Right ventricle myocardium inferior (tissue), 1 donor: Measurements from ENCODE around the gene DGKB. TPM values are rescaled to one million over a fixed set of nuclear protein-coding genes. Genes with fewer than 3 reads are reported as not detected.
A peak's percentile ranks its signal among the peaks of the same experiment; 100 is the strongest.

ENCODE experiments used
- ATAC-seq: fragments of 200-7000 bp; cut with Tn5 transposase; one replicate; pipeline ENCODE4 v1.9.1; 2020; ENCODE audit warnings: mild to moderate bottlenecking, moderate library complexity
- DNase-seq: peaks from one replicate; pipeline ENCODE4 v3.0.0; 2021; ENCODE audit errors: missing footprints
- intact Hi-C: fragments of 100-400 bp; cut with DNase I; formaldehyde crosslinking; loops from one replicate; pipeline ENCODE4 v1.11.0; 2022
- total RNA-seq: library from RNA; stranded (reverse); fragmentation: NEBNext Ultra II Directional; extraction: Animal tissue kit (Norgen Biotek cat#: 25700); gene quantifications from one replicate; pipeline ENCODE4 v1.2.1, GENCODE V29; 2021
- donor health status: DM: no; HTN: yes; CAD: no; lungs with severe emphysema.

Gene DGKB
- total RNA-seq, 1 donor from 2014 or later = 0.38 TPM

DNA sequence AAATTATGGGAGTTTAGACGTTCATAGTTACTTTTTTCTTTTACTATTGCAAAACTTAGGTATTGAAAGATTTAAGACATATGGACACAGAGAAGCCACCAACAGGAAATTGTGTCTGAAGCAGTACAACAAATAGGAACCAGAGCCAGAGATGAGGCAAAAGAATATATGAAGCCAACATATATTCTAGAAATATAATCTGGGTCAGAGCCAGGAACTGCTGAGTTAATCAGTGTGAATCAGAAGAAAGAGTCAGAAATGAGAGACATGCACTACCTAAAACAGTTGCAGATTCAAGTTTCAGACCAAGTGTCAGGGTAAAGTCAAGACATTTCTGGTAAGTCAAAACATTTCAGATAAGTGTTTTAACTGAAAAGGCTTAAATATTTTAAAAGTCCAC, 67.7 kb downstream of the DGKB start:
- intact Hi-C loops = loop anchor here (2.0 to 5.0 kb wide), 2 partner anchors 73 to 180 kb away; no protein-coding TSS in a partner anchor

GRCh38 chr7:14834456-14834855, 68.1 kb downstream of the DGKB start:
- no peak for DNase-seq
- peak; percentile 69 for ATAC-seq
- intact Hi-C loops = loop anchor here (2.0 to 5.0 kb wide), 2 partner anchors 72 to 180 kb away; no protein-coding TSS in a partner anchor

More for the DNA sequence above, 67.7 kb downstream of the DGKB start:
- ATAC-seq (no peak), DNase-seq (no peak)

GRCh38 chr7:14833707-14834106, 68.8 kb downstream of the DGKB start:
- DNase-seq (no peak), ATAC-seq (no peak)
- intact Hi-C loops = loop anchor here (2.0 to 5.0 kb wide), 2 partner anchors 71 to 181 kb away; no protein-coding TSS in a partner anchor

DNA sequence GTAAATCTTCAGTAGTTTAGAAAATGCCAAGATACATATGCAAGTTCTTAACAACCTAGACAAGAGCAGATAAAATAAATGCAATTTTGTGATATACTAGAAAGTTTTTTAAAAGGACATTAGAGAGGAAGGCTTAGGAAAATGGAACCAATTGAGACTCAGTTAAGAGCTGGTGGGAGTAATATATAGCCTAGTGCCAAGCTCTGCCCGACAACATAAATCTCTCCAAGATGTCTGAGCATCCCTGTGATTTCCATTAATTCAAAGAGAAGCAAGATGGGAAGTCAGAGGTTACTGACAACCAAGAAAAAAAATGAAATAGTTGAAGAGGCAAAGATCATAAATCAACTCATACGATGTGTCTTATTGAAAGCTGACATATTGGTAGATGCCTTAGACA, 74.5 kb downstream of the DGKB start:
- DNase-seq (no peak), ATAC-seq (no peak)
- intact Hi-C loops = no loop called here

DNA sequence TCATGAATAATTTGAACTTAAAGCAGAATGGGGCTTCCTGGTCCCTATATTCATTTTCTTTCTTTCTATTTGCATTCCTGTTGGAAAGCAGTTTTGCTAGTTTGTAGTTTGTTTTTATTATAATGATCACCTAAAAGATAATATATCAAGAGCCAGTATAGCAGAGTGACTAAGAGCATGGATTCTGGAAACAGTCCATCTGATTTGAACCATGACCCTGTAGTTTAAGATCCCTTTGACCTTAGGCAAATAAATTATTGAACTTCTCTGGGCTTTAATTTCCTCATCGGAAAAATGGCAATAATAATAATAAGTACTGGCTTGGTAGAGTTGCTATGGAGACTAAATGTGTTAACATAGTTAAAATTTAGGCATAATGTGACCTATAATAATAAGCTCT, 76.1 kb downstream of the DGKB start:
- DNase-seq (no peak), ATAC-seq (no peak)
- intact Hi-C loops = no loop called here

DNA sequence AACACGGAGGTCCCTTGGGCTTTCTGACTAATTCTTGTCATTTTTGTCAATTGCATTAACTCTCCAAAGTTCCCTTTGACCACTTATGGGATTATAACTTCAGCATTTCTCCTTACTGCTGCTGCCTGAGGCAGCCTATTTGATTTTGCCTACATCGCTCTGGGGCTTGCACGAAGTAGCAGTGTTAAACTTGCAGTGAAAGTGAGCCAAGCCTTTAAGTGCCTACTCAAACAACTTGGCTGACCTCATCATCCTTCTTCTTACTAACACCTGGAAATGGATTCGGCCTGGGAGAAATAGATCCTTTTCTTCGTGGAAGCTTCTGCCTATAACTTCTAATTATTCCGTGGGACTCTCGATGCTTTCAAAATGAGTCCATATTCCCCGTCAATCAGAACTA, 76.6 kb downstream of the DGKB start:
- intact Hi-C loops = no loop called here
- no peak for ATAC-seq
- DNase-seq = no peak

DNA sequence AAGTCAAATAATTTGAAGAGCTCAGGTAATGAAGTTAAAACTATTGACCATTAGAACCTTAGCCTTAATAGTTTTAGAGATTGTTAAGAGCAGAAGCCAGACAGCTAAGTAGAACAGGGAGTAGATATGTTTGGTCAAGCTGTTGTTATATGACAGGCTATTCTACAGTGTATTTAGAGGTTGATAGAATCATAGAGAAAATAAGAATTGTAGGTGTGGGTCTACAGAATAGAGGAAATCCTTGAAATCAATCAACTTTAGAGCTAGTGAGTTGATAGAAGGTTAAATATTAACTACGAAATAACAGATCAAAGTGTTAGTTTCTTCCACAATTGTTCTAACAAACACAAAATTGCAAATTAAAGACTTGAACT, 80.1 kb downstream of the DGKB start:
- DNase-seq = no peak
- intact Hi-C loops = no loop called here
- no peak for ATAC-seq

- DNase-seq (no peak), ATAC-seq (no peak)
- intact Hi-C loops = no loop called here
Observed at GRCh38 chr7:14821757-14822480, 80.6 kb downstream of the DGKB start.

DNA sequence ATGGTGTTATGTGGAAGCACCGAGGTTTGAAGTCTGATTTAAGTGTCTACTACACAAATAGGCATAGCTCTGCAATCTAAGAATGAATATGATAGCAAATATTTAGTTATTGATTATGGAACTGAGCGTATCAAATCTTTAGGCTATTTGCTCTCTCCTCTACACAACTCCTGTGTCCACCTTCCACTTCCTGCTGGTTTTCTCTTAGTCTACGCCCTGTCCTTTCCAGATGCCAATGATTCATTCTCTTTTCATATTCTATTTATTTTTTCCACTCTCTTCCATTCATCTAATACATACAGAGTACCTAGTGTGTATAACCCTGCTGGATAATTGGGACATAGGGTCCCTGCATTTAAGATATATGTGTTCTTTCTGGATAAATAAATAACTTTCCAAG, 83.7 kb downstream of the DGKB start:
- DNase-seq (no peak), ATAC-seq (no peak)
- intact Hi-C loops = no loop called here

- DNase-seq (no peak), ATAC-seq (no peak)
- intact Hi-C loops = no loop called here
Observed at GRCh38 chr7:14817829-14818614, 84.5 kb downstream of the DGKB start.

DNA sequence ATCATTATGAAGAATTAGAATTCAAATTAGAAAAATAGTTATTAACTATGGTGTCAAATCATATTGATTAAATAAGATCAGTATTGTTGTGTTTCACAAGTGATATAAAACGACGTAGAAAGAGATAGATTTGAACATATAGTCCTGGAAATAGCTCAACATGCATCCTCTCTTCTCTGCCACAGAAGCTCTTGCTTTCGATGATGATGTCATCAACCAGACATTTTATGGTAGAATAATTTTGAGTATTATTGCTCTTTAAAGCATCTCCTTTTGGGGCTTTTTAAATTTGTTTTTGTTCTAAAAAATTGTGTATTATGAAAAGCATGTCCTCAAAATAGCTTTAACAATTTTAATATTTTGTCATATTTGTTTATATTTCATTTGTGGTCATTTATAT, 95.0 kb downstream of the DGKB start:
- intact Hi-C loops = no loop called here
- no peak for DNase-seq
- no peak for ATAC-seq

DNA sequence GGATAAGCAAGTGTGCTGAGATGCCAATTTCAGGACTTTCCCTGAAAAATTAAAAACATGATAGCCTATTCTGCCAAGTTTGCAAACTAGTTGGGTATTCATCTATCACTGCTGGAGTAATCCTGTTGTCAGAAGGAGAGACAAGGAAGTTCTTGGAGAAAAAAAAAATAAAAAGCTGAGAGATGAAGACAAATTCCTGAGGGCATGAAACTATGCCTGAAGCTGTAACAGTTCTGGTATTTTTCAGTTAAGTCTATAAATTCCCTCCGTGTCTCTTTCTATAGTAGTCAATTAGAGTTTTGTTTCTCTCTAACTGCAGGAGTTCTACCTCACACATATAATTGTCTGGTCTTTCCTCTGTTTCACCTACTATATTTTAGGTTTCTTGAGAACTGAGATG, 95.7 kb downstream of the DGKB start:
- intact Hi-C loops = no loop called here
- ATAC-seq = no peak
- no peak for DNase-seq

GRCh38 chr7:14805105-14805719, 97.3 kb downstream of the DGKB start:
- DNase-seq = no peak
- intact Hi-C loops = no loop called here
- no peak for ATAC-seq

DNA sequence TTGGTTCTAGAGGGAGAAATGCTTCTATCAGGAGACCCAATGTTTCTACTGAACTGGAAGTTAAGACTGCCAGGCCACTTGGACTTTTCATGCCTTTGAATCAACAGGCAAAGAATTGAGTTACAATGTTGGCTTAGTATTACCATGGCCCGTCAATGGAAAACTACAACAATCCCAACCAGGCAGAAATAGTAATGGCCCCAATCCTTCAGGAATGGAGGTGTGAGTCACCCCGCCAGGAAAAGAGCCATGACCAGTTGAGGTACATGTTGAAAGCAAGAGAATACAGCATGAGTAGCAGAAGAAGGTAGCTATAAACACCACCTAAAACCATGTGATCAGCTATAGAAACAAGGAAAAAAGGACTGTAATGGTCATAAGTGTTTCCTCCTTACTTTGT, 101.9 kb downstream of the DGKB start:
- no peak for ATAC-seq
- DNase-seq = no peak
- intact Hi-C loops = no loop called here

GRCh38 chr7:14793151-14793550, 109.4 kb downstream of the DGKB start:
- intact Hi-C loops = no loop called here
- ATAC-seq = no peak
- no peak for DNase-seq

GRCh38 chr7:14787551-14787950, 115.0 kb downstream of the DGKB start:
- DNase-seq = no peak
- intact Hi-C loops = no loop called here
- no peak for ATAC-seq

GRCh38 chr7:14786314-14786895, 116.1 kb downstream of the DGKB start:
- no peak for ATAC-seq
- intact Hi-C loops = no loop called here
- peak; percentile 42 for DNase-seq

- DNase-seq (no peak), ATAC-seq (no peak)
- intact Hi-C loops = no loop called here
Observed at GRCh38 chr7:14777806-14778205, 124.7 kb downstream of the DGKB start.

GRCh38 chr7:14776266-14776665, 126.3 kb downstream of the DGKB start:
- no peak for ATAC-seq
- DNase-seq = no peak
- intact Hi-C loops = no loop called here
